Activated CD4-positive, alpha-beta T cell treated with anti-CD3 and anti-CD28 coated beads for 48 hours (primary cell): ENCODE data around the gene CCDC50.

Experiments
- DNase-seq: peaks from one replicate; pipeline ENCODE4 v3.0.0-alpha.2; 2020

Gene CCDC50, protein sequence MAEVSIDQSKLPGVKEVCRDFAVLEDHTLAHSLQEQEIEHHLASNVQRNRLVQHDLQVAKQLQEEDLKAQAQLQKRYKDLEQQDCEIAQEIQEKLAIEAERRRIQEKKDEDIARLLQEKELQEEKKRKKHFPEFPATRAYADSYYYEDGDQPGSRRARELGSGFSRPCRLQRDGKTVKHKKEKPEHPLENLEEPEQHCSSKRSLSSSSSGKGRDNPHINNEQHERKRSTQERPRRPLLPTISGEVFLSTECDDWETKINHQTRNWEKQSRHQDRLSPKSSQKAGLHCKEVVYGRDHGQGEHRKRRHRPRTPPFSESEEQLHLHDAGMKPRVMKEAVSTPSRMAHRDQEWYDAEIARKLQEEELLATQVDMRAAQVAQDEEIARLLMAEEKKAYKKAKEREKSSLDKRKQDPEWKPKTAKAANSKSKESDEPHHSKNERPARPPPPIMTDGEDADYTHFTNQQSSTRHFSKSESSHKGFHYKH

DNA sequence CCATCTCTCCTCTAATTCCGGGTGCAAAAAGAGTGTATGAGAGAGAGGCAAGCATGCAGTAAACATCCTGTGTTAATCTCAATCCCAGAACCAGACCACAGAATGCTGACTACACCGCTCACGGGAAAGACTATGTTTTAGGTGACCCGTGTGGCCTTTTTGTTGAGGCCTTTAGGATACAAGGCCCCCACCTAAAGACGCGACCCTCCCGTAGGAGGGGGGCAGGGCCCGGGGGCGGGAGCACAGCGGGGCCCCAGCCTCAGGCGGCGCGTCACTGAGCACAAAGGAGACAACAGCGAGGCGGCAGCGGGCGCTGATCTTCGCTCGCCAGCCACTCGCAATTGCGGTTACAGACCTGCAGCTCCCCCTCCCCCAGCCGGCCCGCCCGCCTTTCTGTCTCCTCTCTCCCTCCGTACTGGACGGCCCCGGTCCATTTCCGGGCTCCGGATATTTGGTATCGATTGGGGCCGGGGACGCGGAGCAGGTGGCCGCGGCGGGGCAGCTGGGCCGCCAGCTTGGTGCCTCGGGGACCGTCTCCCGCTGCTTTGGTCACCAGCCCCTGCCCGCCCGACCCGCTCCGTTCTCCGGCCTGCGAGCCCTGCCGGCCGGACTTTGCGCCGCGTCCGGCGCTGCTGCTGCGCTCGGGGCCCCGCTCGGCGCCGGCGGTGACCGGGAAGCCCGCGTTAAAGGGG, at the start of gene CCDC50:
Gene CCDC50, plus strand, starts transcription at position 433 of the 692 bp plus-strand sequence. CDS start 281 bp downstream, outside the sequence.
- DNase-seq = peak; percentile 49

GRCh38 chr3:191280111-191280510, 49.1 kb upstream of the CCDC50 start:
- no peak for DNase-seq

- no peak for DNase-seq
Measured at GRCh38 chr3:191280882-191281281, 48.3 kb upstream of the CCDC50 start.

DNA sequence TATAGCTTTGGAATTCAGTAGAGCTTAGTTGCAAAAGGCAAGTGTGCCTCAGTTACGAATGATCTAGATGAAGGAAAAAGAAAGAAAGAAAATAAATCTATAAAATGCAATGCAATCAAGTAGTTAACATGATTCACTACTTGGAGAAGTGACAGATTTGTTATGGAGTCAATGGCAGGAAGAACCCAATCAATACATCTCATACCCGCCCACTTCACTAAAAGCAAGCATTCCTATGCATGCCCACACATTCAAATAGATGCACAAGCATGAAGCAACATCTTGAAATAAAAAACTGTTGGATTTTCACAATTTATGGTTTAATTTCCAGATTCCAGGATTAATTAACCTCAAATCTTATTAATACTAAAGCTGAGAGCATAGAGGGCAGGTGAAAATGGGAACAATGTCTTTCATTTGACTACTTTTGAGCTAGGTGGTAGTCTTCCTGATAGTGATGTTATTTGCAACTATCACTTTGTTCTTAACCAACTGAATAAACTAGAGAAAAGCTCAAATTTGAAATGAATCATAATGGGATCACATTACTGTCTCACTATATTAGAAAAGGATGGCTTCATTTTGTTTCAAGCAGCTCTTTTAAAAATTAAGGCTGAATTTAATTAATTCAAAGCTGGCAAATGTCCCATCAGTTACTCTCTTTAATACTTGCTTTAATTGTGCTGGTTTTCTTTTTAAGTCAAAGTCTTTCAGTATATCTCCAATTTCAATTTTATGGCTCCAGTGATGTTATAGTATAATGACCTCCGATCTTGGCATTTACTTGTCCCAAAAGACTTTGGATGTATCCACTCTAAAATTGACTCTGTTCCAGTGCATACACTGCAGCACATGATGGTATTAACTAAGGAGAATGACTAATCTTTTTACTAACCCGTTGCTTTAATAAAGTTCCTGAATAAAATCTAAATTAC, 46.7 kb upstream of the CCDC50 start:
- no peak for DNase-seq

DNA sequence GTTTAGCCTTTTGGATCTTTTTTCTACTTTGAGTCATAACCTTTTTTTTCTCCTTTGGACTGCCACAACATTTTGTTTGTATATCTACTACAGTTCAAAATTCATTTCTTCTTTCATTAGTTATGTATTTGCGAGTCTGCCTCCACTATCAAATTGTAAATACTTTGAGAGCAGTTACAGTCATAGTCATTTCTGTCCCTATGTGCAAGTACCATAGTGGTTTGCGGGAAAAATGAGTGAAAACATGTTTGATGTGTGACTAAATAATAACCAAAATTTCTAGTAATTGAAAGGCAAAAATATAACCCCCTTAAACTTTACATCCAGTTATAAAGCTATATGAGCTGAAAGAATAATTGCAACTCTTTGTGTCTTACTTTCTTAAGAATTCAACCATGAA, 45.8 kb upstream of the CCDC50 start:
- no peak for DNase-seq

DNA sequence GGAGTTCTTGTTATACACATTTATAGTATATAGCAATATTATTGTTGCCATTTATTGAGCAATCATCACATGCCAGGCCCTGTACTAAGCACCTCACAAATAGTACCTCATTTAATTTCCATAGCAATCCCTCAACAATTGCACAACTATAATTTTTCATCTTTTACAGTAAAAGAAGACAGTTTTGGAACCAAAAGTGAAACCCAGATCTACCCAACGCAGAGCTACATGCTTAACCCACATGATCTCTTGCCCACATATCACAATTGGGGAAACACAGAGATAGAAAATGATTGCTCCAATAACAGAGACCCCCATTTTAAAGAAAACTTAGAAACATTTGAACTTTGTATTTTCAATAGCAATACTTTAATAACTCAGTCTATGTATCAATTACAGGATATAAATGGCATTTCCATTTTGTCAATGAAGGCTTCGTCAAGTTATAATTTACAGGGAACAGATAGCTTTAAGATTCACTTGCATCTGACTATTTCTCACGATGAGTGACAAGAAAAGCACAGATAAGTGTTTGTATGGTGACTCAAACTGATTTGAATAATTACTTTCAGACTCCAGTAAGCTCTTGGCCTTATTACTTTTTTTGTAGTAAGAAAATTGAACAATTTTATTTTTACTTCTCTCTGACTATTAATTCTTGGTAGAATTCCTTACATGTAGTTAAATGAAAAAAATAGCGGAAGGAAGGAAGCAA, 38.7 kb upstream of the CCDC50 start:
- DNase-seq = no peak

DNA sequence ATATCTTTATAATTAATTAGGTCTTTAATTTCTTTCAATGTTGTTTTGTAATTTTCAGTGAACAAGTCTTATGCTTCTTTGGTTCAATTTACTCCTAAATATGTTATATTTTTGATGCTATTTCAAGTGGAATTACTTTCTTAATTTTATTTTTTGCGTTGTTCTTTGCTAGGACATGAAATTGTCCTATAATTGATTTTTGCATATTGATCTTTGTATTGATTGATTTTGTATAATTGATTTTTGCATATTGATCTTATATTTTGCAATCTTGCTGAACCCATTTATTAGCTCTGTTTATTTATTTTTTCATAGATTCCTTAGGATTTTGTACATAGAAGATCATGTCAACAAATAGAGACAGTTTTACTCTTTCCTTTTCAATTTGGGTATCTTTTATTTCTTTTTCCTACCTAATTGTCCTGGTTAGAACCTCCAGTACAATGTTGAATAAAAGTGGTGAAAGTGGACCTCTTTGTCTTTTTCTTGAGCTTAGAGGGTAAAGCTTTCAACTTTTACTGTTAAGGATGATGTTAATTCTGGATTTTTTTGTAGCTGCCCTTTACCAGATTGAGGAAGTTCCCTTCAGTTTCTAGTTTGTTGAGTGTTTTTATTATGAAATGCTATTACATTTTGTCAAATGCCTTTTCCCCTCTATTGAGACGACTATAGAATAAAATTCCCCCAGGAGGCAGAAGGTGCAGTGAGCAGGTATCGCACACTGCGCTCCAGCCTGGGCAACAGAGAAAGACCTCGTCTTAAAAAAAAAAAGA, 36.8 kb upstream of the CCDC50 start:
- no peak for DNase-seq

GRCh38 chr3:191294291-191294690, 34.9 kb upstream of the CCDC50 start:
- no peak for DNase-seq

GRCh38 chr3:191296041-191296541, 33.1 kb upstream of the CCDC50 start:
- no peak for DNase-seq

DNA sequence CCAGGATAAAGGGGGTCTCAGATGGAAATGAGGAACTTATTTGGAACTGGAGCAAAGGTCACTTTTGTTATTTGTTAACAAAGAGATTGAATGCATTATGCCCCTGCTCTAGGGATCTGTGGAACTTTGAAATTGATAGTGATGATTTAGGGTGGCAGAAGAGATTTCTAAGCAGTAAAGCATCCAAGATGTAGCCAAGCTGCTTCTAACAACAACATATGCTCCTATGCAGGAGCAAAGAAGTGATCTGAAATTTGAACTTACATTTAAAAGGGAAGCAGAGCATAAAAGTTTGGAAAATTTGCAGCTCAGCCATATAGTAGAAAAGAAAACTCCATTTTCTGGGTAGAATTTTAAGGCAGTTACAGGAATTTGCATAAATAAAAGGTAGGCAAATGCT, 30.3 kb upstream of the CCDC50 start:
- DNase-seq = no peak

DNA sequence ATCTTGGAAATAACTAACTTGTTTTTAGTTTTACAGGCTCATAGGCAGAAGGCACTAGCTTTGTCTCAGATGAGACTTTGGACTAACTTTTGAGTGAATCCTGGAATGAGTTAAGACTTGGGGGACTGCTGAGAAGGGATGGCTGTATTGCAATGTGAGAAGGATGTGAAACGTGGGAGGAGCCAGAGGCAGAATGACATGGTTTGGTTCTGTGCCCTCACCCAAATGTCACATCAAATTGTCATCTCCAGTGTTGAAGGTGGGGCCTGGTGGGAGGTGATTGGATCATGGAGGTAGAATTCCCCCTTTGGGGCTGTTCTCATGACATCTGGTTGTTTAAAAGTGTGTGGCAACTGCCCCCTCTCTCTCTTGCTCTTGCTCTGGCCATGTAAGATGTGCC, 28.8 kb upstream of the CCDC50 start:
- no peak for DNase-seq

- no peak for DNase-seq
Measured at GRCh38 chr3:191301017-191301416, 28.2 kb upstream of the CCDC50 start.

DNA sequence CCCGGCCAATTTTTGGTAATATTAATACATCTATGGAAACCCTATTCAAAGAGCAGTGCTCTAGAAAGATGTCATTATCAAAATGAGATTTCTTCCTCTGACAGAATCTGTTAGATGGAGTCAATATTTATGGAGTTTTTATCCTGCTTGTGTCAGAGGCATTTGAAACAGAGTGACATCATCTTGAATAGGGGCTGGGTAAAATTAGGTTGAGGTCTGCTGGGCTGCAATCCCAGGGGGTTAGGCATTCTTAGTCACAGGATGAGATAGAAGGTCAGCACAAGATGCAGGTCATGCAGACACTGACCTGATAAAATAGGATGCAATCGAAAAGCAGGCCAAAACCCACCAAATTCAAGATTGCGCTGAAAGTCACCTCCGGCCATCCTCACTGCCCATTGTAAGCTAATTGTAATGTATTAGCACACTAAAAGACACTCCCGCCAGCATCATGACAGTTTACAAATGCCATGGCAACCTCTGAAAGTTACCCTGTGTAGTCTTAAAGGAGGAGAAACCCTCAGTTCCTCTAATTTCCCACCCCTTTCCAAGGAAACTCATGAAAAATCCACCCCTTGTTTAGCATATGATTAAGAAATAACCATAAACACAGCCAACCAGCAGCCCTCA, 27.3 kb upstream of the CCDC50 start:
- no peak for DNase-seq

GRCh38 chr3:191302451-191302850, 26.7 kb upstream of the CCDC50 start:
- no peak for DNase-seq

- DNase-seq = no peak
Measured at GRCh38 chr3:191303596-191303995, 25.6 kb upstream of the CCDC50 start.

- no peak for DNase-seq
Measured at GRCh38 chr3:191306428-191306827, 22.8 kb upstream of the CCDC50 start.

DNA sequence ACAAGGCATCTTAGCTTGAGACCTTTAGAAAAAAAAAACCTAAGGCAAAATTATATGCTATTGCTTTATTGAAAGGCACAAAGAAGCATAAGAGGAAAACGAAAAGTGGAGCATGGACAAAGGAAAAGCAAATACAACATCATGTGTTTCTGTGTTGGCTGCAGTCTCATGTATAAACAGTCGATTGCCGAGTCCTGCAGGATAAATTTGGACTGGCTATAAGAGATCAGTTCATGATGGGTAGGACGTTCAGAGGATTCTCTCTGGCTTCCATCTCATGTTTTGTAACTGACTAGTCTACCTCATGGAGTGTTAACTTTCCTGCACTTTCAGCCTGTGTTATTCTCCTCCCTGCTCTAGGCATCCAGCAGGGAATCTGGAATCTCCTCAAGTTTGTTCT, 21.9 kb upstream of the CCDC50 start:
- DNase-seq = no peak

DNA sequence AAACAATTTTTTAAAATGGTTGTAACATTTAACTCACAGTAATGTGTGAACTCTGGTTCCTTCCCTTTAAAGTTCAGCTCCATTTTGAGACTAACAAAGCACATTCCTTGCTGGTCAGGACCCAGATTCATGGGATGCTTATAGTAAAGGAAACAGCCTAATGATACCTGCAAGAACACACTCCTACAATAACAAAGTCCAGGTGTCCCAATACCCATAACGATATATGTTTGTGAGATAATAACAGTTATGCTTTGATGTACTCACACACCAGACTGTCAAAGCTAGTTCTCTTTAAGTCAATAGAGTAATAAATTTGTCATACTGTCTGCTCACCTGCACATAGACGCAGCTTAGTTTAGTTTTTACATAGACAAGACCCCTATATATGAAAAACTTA, 15.9 kb upstream of the CCDC50 start:
- no peak for DNase-seq

DNA sequence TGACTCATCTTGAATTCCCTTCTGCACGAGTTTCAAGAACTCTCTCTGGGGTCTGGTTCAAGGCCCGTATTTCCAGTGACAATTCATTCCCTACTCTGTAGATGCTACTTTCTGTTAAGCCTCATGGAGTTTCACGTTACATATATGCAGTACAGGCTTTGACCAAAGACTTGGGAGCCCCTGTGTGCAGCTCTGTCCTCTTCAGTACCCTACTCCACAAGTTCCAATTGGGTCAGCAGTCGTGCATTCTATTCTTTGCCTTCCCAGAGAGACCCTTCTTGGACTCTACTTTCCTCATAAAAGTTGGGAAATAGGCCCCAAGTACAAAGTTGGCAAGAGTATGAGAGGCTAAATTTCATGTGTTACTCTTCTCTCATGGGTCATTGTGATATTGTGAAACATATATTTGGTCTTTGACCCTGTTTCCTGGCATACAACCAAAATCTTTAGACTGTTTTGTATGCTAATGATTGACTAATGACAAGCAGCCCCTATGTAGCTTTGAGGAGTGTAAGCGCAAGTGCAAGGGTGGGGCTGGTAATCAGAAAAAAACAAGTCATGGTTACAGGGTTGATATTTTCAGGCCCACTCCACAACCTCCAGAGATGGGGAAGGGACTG, 15.0 kb upstream of the CCDC50 start:
- DNase-seq = no peak

GRCh38 chr3:191316876-191317603, 12.2 kb upstream of the CCDC50 start:
- no peak for DNase-seq
